Measurements from ENCODE around the gene PPIP5K1.
"Not testable (repeated sequence)": the region's sequence is repeated elsewhere in the genome, so short reads cannot be mapped to it uniquely, and the experiment has no call there.

PPIP5K1 gene

DNA sequence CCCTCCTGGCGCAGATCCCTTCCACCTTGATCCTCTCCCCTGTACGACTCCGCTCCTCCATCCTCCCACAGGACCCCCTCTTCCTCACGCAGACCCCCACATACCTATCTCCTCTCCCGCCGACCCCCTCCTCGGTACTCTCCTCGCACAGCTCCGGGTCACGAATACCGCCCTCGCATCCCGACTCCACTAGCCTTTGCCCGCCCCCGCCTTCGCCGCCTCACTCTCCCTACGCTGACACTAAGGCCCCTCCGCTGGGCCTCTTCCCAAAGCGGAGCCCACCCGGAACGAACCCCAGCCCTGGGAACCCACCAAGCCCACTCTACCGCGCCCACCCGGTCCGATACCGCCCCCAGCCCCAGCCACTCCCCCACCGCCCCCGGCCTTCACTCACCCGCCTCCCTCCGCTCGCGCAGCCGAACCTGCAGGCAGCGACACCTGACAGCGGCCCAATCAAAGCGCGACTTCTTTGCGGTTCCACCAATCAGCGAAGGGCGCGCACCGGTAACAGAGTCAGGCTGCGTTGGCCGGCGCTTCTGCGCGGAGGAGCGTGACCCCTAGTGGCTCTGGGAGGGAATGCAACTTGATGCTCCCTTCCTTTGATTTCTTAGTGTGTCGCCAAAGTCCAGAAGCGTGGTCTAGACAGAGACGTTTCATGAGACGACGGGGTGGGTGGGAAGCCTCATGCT lies at the start of gene PPIP5K1:
TSS of gene PPIP5K1 (minus strand) at position 431 of the 689 bp plus-strand sequence. CDS start 5,704 bp downstream, outside the sequence.
- DNase-seq: not testable (repeated sequence)

DNA sequence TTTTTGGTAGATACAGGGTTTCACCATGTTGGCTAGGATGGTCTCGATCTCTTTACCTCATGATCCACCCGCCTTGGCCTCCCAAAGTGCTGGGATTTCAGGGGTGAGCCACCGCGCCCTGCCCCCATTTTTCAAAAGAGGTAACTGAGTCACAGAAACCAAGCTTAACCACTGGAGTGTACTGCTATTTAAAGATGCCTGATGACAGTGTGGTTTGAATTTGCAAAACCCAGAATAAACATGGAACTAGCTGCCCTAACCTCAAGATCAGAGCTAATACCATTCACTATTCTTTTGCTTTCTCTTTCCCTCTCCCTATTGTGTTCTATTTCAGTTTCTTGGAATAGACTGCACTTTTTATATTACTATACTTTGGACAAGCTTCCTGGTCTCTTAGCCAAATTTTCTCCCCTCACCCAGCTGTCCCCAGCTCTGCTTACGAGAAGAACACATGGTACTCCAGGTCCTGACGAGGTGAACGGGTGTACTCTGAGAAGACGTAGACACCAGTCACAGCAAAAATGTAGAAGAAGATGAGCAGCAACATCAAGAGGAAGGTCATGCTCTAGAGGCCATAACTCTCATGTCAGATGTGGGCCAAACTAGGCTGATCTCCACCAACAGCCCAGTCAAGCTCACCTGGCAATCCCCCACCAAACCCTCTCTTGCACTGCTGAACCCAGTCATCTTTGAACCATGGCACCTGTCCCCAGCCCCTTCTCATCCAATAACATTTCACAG lies 48.6 kb upstream of the PPIP5K1 start:
- not testable (repeated sequence) for DNase-seq

DNA sequence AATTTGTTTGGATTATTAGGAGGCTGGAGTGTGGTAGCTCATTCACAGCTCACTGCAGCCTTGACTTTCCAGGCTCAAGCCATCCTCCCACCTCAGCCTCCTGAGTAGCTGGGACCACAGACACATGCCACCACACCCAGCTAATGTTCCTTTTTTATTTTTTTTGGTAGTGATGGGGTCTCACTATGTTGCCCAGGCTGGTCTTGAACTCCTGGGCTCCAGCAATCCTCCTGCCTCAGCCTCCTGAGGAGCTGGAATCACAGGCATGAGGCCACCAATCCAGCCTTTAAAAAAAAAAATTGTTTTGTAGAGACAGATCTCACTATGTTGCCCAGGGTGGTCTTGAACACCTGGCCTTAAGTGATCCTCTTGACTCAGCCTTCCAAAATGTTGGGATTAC lies 36.9 kb upstream of the PPIP5K1 start:
- DNase-seq: not testable (repeated sequence)

DNA sequence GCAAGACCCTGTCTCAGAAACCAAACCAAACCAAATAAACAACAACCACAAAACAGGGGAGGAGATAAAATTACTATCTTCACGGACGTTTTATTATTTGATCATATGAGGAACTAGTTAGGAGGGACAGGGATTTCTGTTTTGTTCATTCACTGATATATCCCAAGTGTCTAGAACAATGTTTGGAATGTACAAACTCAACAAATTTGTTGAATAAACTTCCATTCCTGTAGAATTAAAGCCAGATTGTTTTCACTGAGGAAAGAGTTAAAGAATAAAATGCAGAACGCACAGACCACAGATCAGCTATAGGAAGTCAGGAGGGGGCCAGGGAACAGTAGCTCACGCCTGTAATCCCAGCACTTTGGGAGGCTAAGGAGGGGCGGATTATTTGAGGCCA lies 35.1 kb upstream of the PPIP5K1 start:
- DNase-seq: no peak

DNA sequence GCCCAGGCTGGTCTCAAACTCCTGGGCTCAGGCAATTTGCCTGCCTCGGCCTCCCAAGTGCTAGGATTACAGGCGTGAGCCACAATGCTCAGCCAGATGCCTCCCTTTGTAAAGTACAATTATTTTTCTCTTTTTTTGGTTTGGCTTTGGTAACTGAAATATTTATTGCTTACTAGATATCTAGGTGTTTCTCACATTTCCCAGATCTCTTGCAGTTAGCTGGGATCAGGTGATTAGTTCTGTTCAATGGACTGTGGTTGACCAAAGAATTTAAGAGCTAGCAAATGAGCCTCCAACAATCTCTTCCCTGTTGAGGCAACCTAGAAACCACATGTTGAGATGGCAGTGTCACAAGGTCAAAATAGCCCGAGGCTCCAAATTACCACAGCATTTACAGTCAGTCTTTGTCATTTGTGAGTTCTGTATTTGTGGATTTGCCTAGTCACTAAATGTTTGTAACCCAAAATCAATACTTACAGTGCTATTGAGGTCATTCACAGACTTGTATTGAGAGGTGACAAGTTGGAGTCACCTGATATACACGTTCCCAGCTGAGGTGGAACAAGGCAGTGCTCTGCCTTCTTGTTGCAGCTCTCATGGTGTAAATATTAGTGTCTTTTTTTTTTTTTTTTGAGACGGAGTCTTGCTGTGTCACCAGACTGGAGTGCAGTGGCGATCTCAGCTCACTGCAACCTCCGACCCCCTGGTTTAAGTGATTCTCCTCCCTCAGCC lies 32.2 kb upstream of the PPIP5K1 start:
- DNase-seq: not testable (repeated sequence)

DNA sequence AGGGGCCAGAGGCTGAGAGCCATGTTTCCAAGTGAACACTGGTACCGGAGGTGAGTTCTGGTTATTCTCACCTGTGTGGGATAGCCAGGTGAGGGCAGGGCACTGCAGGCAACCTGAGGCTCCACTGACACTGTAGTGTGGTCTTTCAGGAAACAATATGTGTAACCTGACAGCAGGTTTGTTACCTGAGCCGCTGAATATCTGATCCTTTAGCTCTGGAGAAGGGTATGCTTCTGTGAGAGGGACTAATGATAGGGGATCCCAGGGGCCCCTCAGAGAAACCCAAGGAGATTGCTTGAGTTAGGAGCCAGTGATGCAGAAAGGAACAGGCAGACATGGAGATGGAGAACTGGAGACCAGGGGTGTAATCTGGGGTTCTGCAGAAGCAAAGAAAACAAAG lies 28.7 kb upstream of the PPIP5K1 start, which contains the start of gene STRC:
TSS of gene STRC (minus strand) at position 101 of the 400 bp plus-strand sequence. CDS start at position 23, 78 bp downstream.
- DNase-seq: not testable (repeated sequence)

DNA sequence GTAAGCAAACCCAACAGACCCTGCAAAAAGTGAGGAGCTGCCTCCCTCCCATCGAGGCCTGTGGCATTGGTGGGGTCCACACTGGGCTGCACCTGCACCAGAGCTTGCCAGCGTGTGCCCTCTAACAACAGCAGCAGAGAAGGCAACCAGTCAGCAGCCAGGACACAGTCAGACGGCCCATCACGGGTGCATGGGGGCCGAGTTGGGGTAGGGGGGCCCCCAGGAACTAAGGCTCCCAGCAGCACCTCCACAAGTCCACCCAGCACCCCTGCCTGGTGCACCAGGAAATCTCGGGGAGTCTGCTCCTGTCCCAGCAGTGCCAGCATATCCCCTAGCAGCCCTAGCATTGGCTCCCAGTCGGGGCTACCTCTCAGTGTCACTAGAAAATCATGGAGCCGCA lies 27.7 kb upstream of the PPIP5K1 start:
- not testable (repeated sequence) for DNase-seq

DNA sequence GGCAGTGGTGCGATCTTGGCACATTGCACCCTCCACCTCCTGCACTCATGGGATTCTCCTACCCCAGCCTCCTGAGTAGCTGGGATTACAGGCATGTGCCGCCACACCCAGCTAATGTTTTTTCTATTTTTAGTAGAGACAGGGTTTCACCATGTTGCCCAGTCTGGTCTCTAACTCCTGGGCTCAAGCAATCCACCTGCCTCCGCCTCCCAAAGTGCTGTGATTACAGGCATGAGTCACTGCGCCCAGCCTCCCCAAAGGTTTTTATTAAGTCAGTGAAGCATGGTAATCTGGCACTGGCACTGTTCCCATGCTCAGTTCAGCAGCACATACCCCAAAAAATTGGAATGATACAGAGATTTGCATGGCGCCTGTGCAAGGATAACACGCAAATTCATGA lies 12.2 kb upstream of the PPIP5K1 start:
- DNase-seq: not testable (repeated sequence)

DNA sequence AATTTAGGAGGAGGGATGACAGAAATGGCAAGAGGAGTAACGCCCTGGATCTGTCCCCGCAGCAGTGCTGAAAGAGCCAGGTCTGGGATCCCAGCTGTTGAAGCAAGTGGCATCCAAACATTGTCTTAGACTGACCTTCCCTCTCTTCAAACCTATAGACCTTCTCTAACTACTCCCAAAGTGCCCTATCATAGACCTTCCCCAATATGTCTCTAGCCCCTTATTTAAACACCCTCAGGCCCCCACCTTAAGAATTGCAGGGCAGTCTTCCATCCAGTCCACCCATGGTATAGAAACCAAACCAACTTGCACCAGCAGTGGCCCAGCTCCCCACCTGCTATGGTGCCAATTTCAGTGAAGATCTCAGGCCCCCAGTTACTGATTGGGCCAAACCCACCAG lies 10.2 kb upstream of the PPIP5K1 start:
- DNase-seq: not testable (repeated sequence)

DNA sequence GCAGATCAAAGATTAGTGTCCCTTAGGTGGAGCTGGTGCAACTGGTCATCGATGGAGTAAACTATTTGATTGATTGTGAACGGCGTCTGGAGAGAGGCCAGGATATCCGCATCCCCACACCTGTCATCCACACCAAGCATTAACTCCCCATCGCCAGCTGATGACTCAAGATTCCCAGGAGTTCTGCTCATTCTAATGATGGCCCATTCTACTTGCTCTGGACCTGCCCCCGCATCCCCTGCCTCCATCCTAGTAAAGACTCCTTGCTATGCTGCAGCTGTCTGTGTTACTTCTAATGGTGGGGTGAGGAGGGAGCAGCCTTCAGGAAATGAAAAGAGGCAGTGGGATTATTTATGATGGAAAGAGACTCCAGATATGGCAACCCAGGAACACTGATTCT lies 9.1 kb upstream of the PPIP5K1 start:
- not testable (repeated sequence) for DNase-seq

DNA sequence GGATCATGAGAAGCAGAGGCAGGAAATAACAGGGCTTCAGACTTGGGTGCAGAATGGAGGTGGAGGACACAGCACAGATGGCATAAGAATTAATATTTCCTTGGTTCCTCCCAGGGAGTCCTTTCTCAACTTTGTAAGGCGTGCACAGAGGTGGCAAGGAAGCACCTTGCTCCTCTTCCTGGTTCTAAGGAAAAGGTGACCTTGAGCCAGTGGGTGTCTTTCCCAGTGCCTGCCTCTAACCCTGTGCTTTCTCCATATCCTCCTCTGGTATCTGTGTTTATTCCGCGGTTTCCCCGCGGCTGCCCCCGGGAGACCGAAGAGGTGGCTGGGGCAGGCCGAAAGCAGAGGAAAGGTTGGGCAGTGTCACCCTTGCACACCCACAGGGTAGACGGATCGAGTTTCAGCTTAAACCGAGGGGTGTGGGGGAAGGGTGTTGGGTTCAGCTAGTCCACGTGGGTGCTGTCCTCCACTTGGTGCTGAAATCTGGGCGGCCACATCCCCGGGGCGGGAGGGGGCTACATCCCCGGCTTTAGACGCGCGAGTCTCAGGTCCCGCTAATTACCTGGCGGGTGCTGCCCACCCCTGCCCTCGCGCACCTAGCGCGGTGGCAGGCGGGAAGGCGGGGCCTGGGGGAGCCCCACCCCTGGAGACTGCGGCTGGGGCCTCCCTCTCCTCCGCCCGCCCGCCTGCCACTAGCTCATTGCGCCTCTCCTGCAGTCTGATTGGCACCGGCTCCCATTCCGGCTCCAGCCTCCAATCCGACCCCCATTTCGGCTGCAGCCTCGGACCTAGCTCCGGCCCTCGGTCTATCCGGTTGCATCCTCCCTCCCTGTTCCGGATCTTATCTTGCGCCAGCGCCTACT lies 3.6 kb upstream of the PPIP5K1 start, which contains the start of gene CKMT1B:
TSS of gene CKMT1B (plus strand) at position 700 of the 863 bp plus-strand sequence. CDS start 192 bp downstream, outside the sequence.
- not testable (repeated sequence) for DNase-seq

DNA sequence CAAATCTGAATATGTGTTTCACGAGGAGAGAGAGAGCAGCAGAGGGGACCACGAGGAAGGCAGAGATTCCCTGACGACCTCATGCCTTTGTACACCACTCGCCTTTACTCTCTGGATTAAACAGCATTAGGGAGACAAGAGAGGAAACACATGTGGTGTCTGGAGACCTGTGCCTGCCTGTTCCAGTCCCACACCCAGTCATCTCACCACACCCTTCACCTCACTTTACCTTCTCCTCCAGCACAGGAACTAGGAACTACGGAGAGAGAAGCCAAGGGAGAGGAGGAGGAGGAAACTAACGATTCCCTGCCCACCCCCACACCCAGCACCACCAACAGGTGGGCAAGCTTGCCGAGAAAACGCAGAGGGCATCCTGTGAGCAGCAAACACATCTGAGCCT lies 2.8 kb upstream of the PPIP5K1 start:
- not testable (repeated sequence) for DNase-seq

DNA sequence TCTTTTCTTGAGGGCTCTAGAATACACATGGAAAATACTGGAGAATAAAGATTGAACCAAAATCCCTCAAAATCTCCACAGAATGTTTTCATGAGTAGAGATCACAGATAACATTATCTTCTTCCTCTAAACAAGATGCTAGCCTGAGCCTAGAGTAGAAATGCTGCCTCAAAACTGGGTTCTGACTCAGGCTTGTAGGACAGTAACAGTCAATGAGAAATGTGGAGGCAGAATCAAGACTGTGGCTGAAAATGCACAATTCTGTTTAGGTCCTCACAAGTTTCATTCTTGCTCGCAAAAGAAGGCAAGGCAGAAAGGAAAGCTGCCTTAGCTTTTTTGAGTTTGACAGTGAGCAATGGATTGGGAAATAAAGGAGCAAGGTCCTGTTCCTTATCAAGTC lies 15.4 kb downstream of the PPIP5K1 start:
- DNase-seq: not testable (repeated sequence)

DNA sequence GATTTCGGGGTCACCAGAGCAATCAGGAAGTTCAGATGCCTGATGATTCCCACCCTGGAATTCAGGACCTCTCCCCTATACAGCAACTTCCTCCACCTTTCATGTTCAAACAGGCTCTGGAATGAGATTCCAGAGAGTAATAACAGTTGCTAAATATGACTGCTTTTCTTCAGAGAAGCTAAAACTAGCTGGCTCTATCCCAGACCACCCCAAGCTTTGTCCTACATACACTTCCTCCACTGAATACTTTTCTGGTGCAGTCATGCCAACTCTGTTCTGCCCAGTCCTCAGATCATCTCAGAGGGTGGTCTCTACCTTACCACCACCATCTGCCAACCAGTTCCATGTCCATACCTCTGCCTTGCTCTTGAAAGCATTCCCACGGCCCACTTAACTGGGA lies 23.4 kb downstream of the PPIP5K1 start:
- not testable (repeated sequence) for DNase-seq

DNA sequence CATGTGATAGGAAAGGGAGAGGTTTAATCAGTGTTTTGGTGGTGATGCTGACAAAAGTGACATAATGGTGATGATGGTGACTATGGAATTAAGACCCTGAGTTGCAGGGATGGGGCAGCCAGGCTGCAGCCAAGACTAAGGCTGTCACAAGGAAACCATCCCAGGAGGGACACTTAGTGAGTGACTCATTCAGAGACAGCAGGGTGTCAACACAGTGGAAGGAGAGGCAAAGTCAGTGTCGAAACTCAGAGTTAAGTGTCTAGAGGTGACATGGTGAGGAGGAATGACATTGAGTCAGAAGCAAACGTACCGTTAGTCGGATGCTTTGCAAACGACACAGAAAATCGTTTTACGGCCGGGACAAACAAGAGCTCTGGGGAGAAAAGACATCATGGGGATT lies 26.2 kb downstream of the PPIP5K1 start:
- DNase-seq: not testable (repeated sequence)

DNA sequence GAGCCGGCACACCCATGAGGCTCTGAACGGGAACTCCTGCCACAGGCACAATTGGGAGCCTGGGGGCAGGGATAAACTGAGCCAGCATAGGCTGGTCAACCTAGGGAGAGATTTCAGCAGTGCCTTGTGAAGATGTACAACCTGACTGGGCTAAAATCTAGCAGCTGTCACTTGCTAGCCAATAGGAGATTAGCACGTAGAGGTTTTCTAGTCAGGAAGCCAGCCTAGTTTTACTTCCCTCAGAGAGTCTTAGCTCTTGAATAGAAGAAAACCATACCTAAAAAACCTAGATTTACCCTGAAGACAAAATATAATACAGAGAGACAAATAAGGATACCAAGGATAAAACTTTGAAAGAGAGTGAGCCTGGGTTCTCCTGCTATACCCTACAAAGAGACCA lies 27.3 kb downstream of the PPIP5K1 start:
- not testable (repeated sequence) for DNase-seq

DNA sequence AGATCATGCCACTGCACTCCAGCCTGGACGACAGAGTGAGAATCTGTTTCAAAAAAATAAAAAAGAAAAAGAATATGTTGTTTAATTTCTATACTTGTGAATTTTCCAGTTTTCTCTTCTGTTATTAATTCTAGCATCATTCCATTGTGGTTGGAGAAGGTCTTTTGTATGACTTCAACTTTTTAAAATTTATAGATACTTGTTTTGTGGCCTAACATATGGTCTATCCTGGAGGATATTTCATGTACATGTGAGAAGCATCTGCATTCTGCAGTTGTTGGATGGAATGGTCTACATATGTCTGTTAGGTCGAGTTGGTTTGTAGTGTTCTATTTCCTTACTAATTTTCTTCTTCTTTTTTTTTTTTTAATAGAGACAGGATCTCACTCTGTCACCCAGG lies 37.0 kb downstream of the PPIP5K1 start:
- DNase-seq: no peak

DNA sequence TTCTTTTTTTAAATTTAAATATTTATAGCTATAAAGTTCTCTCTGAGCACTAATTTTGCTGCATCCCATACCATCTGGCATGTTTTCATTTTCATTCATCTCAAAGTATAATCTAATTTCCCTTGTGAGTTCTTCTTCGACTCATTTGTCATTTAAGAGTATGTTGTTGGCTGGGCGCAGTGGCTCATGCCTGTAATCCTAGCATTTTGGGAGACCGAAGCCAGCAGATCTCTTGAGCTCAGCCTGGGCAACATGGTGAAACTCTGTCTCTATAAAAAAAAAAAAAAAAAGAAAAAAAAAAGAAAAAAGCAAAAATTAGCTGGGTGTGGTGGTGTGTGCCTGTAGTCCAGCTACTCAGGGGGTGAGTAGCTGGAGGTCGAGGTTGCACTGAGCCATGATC lies 37.8 kb downstream of the PPIP5K1 start:
- no peak for DNase-seq

DNA sequence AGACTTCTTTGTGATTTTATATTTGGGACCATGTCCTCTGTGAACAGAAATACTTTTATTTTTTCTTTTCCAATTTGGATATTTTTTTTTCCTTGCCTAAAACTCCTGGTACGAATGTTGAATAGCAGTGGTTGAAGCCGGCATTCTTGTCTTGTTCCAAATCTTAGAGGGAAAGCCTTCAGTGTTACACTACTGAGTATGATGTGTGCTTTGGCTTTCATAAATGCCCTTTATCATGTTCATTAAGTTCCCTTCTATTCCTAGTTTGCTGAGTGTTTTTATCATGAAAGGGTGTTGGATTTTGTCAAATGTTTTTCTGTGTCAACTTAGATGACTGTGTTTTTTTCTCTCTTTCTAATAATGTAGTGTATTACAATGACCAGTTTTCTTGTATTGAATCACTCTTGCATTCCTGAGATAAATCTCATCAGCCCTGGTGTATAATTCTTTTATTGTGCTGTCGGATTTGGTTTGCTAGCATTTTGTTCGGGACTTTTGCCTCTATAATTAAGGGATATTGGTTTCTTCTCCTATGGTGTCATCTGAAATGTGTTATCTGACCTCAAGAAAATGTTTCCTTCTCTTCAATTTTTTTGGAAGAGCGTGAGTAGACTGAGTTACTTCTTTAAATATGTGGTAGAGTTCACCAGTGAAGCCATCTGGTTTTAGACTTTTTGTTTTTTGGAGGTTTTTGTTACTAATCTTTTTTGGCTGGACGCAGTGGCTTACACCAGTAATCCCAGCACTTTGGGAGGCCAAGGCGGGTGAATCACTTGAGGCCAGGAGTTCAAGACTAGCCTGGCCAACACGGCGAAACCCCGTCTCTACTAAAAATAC lies 39.3 kb downstream of the PPIP5K1 start:
- no peak for DNase-seq

DNA sequence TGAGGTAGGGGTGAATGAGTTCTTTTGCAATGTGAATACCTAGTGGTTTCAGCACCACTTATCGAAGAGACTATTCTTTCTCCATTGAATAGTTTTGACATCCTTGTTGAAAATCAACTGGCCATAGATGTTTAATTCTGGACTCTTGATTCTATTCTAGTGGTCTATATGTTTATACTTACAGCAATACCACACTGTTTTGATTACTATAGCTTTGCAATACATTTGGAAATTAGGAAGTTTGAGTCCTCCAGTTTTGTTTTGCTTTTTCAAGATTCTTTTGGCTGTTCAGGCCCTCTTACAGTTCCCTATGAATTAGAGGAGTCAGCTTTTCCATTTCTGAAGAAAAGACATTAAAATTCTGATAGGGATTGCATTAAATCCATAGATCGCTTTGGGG lies 42.5 kb downstream of the PPIP5K1 start:
- no peak for DNase-seq

DNA sequence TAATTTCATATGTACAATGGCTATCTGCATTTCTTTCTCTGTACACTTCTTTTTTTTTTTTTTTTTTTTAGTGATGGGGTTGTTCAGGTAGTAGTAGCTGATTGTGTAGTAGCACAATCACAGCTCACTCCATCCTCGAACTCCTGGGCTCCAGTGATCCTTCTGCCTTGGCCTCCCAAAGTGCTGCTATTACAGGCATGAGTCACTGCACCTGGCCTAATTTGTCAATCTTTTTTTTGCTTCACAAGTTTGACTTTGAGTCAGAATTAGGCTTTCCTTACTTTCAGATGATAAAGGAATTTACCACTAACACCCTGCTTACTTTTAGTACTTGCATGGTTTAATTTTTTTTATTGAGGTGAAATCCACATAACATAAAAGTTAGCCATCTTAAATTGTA lies 44.6 kb downstream of the PPIP5K1 start:
- no peak for DNase-seq
